HEK293T (cell line): ENCODE data around the gene APBA2.

Source experiments
- CTCF ChIA-PET: fragments of 350-600 bp; formaldehyde crosslinking; extraction: SDS; loops from one replicate; lab custom pipeline; 2021; ENCODE audit warnings: antibody characterized with exemption, inconsistent platforms; lab: Yijun Ruan, JAX
- POLR2A ChIA-PET: fragments of 350-600 bp; formaldehyde crosslinking; extraction: SDS; loops from one replicate; lab custom pipeline; 2020; ENCODE audit warnings: antibody characterized with exemption, inconsistent platforms; lab: Yijun Ruan, JAX
- DNase-seq: peaks from one replicate; pipeline ENCODE4 v3.0.0; 2012; ENCODE audit warnings: mixed read lengths; ENCODE audit errors: extremely low spot score
- ARNT ChIP-seq: fragments of 450-650 bp; IDR thresholded peaks from 2 replicates; pipeline ENCODE4 v1.6.1; 2017; ENCODE audit warnings: mild to moderate bottlenecking
- BHLHE40 ChIP-seq: fragments of 450-650 bp; IDR thresholded peaks from 2 replicates; pipeline ENCODE4 v1.6.1; 2016; ENCODE audit warnings: mild to moderate bottlenecking, moderate library complexity, borderline replicate concordance
- CTBP1 ChIP-seq: fragments of 450-650 bp; IDR thresholded peaks from 2 replicates; pipeline ENCODE4 v1.6.1; 2016; ENCODE audit warnings: borderline replicate concordance
- ELF4 ChIP-seq: fragments of 450-650 bp; IDR thresholded peaks from 2 replicates; pipeline ENCODE4 v1.6.1; 2017; ENCODE audit warnings: antibody characterized with exemption
- FOXA1 ChIP-seq: fragments of 450-650 bp; IDR thresholded peaks from 2 replicates; pipeline ENCODE4 v1.6.1; 2016; ENCODE audit warnings: mild to moderate bottlenecking
- FOXK2 ChIP-seq: fragments of 450-650 bp; IDR thresholded peaks from 2 replicates; pipeline ENCODE4 v1.6.1; 2016; ENCODE audit warnings: mild to moderate bottlenecking
- FOXM1 ChIP-seq: fragments of 450-650 bp; IDR thresholded peaks from 2 replicates; pipeline ENCODE4 v1.6.1; 2017; ENCODE audit warnings: mild to moderate bottlenecking, borderline replicate concordance
- HDGF ChIP-seq: fragments of 450-650 bp; IDR thresholded peaks from 2 replicates; pipeline ENCODE4 v1.6.1; 2017; ENCODE audit warnings: antibody characterized with exemption, borderline replicate concordance
- L3MBTL2 ChIP-seq: fragments of 450-650 bp; conservative IDR thresholded peaks from 2 replicates; pipeline ENCODE4 v1.6.1; 2016; ENCODE audit warnings: mild to moderate bottlenecking
- LEF1 ChIP-seq: fragments of 450-650 bp; IDR thresholded peaks from 2 replicates; pipeline ENCODE4 v1.6.1; 2017; ENCODE audit warnings: mild to moderate bottlenecking, borderline replicate concordance
- NFRKB ChIP-seq: fragments of 450-650 bp; IDR thresholded peaks from 2 replicates; pipeline ENCODE4 v1.6.1; 2016; ENCODE audit warnings: mild to moderate bottlenecking, moderate library complexity
- PKNOX1 ChIP-seq: fragments of 450-650 bp; IDR thresholded peaks from 2 replicates; pipeline ENCODE4 v1.6.1; 2016
- SP1 ChIP-seq: fragments of 450-650 bp; IDR thresholded peaks from 2 replicates; pipeline ENCODE4 v1.6.1; 2017
- SUZ12 ChIP-seq: fragments of 450-650 bp; IDR thresholded peaks from 2 replicates; pipeline ENCODE4 v1.6.1; 2016; ENCODE audit warnings: mild to moderate bottlenecking
- TARDBP ChIP-seq: fragments of 450-650 bp; IDR thresholded peaks from 2 replicates; pipeline ENCODE4 v1.6.1; 2016
- ZNF384 ChIP-seq: fragments of 450-650 bp; IDR thresholded peaks from 2 replicates; pipeline ENCODE4 v1.6.1; 2016

APBA2 gene

GRCh38 chr15:29083161-29083560, 197.4 kb downstream of the APBA2 start:
- TF ChIP-seq PKNOX1: no peak
- TF ChIP-seq FOXM1: no peak
- no peak for TF ChIP-seq BHLHE40
- no peak for TF ChIP-seq FOXA1
- no peak for TF ChIP-seq SP1
- no peak for TF ChIP-seq CTBP1
- TF ChIP-seq HDGF: no peak
- no peak for TF ChIP-seq SUZ12
- no peak for TF ChIP-seq ELF4
- no peak for TF ChIP-seq L3MBTL2
- no peak for TF ChIP-seq NFRKB
- TF ChIP-seq ZNF384: no peak
- TF ChIP-seq LEF1: no peak
- TF ChIP-seq ARNT: no peak
- no peak for TF ChIP-seq FOXK2
- TF ChIP-seq TARDBP: no peak
- ChIA-PET POLR2A (no interaction called here), CTCF (no interaction called here)
- DNase-seq: no peak

GRCh38 chr15:29083858-29084257, 198.1 kb downstream of the APBA2 start:
- TF ChIP-seq TARDBP (no peak), FOXA1 (no peak), BHLHE40 (no peak), SP1 (no peak), LEF1 (no peak), ZNF384 (no peak), NFRKB (no peak), ELF4 (no peak), PKNOX1 (no peak), HDGF (no peak), SUZ12 (no peak), L3MBTL2 (no peak), ARNT (no peak), CTBP1 (no peak), FOXK2 (no peak), FOXM1 (no peak)
- no peak for DNase-seq
- CTCF ChIA-PET: interaction anchor here (0.7 kb wide), 1 partner anchor 18 kb away, joined by 3 read pairs; no protein-coding TSS in a partner anchor
- POLR2A ChIA-PET: no interaction called here

GRCh38 chr15:29086001-29086400, 200.2 kb downstream of the APBA2 start:
- TF ChIP-seq BHLHE40 (no peak), SP1 (no peak), NFRKB (no peak), FOXK2 (no peak), TARDBP (no peak), LEF1 (no peak), CTBP1 (no peak), ARNT (no peak), L3MBTL2 (no peak), SUZ12 (no peak), FOXM1 (no peak), ZNF384 (no peak), ELF4 (no peak), FOXA1 (no peak), HDGF (no peak), PKNOX1 (no peak)
- no peak for DNase-seq
- ChIA-PET POLR2A (no interaction called here), CTCF (no interaction called here)

GRCh38 chr15:29086891-29087290, 201.1 kb downstream of the APBA2 start:
- DNase-seq: no peak
- TF ChIP-seq ARNT: no peak
- TF ChIP-seq LEF1: no peak
- TF ChIP-seq FOXA1: no peak
- ChIA-PET CTCF (interaction anchor here (1.2 kb wide), 1 partner anchor 15 kb away, joined by 6 read pairs; no protein-coding TSS in a partner anchor), POLR2A (no interaction called here)

- CTCF ChIA-PET: interaction anchor here (1.2 kb wide), 1 partner anchor 14 kb away, joined by 6 read pairs; no protein-coding TSS in a partner anchor
- no peak for DNase-seq
- TF ChIP-seq L3MBTL2: no peak
- no peak for TF ChIP-seq FOXM1
- no peak for TF ChIP-seq FOXA1
- no peak for TF ChIP-seq SP1
- no peak for TF ChIP-seq ARNT
- no peak for TF ChIP-seq BHLHE40
- POLR2A ChIA-PET: no interaction called here
These were observed 201.9 kb downstream of the APBA2 start for GRCh38 chr15:29087521-29088285.

- CTCF ChIA-PET: no interaction called here
- DNase-seq: no peak
- POLR2A ChIA-PET: no interaction called here
- TF ChIP-seq FOXA1: no peak
- TF ChIP-seq ARNT: no peak
- no peak for TF ChIP-seq BHLHE40
- no peak for TF ChIP-seq CTBP1
- no peak for TF ChIP-seq SUZ12
- TF ChIP-seq SP1: no peak
- no peak for TF ChIP-seq FOXK2
- no peak for TF ChIP-seq TARDBP
- no peak for TF ChIP-seq ZNF384
These were observed 202.9 kb downstream of the APBA2 start for GRCh38 chr15:29088666-29089065.
